ENCODE results near the gene ABCC4. TPM values are rescaled to one million over a fixed set of nuclear protein-coding genes. Genes with fewer than 3 reads are reported as not detected.

ABCC4 gene
- total and polyA plus RNA-seq, 4 donors, result 0.74 to 22.5 (median 2.0) TPM

GRCh38 chr13:95234242-95234641 lies 67.0 kb downstream of the ABCC4 start (continued):
- no peak for TF ChIP-seq MAX (IDR thresholded peaks at IDR 0.05)
- TF ChIP-seq FOXA2 (IDR thresholded peaks at IDR 0.05), result no peak
- TF ChIP-seq HNF4A (conservative IDR thresholded peaks at IDR 0.05), result no peak
- no peak for TF ChIP-seq NR2F2 (IDR thresholded peaks at IDR 0.05)
- TF ChIP-seq ATF3 (IDR thresholded peaks at IDR 0.05), result no peak

- no peak for DNase-seq (ENCODE audit: low spot score)
- Histone ChIP-seq H3K9me3 (ENCODE audit: control insufficient read depth in 4 of 4, low read length in 3 of 4) (no peaks in the 10 kb centered on the region), H3K9ac (ENCODE audit: low read depth in 1 of 2, low read length in 2 of 2) (no peak overlapping the region), H3K4me1 (ENCODE audit: control insufficient read depth in 4 of 4, insufficient read depth in 4 of 4, low read length in 3 of 4) (no peaks in the 10 kb centered on the region), H3K27me3 (ENCODE audit: control insufficient read depth in 4 of 4, insufficient read depth in 4 of 4, low read length in 3 of 4) (no peaks in the 10 kb centered on the region), H3K4me3 (ENCODE audit: low read depth in 1 of 3, low read length in 3 of 3) (no peak overlapping the region), H3K36me3 (ENCODE audit: control insufficient read depth in 4 of 4, insufficient read depth in 3 of 4, low read depth in 1 of 4, low read length in 3 of 4) (no peaks in the 10 kb centered on the region), H3K27ac (ENCODE audit: low read depth in 1 of 2, low read length in 2 of 2) (no peak overlapping the region)
- TF ChIP-seq GABPA (IDR thresholded peaks at IDR 0.05 in 1 of 2, conservative IDR thresholded peaks at IDR 0.05 in 1 of 2), result no peak
- no peak for TF ChIP-seq FOXA2 (IDR thresholded peaks at IDR 0.05)
- TF ChIP-seq NR2F2 (IDR thresholded peaks at IDR 0.05), result no peak
- TF ChIP-seq EGR1 (IDR thresholded peaks at IDR 0.05; ENCODE audit: low read depth in 2 of 2), result no peak
- no peak for TF ChIP-seq SP1 (IDR thresholded peaks at IDR 0.05)
- no peak for TF ChIP-seq REST (IDR thresholded peaks at IDR 0.05)
- TF ChIP-seq JUND (IDR thresholded peaks at IDR 0.05), result no peak
- TF ChIP-seq ZBTB33 (IDR thresholded peaks at IDR 0.05), result no peak
- no peak for TF ChIP-seq TAF1 (conservative IDR thresholded peaks at IDR 0.05)
- no peak for TF ChIP-seq HNF4G (IDR thresholded peaks at IDR 0.05)
- TF ChIP-seq MAX (IDR thresholded peaks at IDR 0.05), result no peak
- TF ChIP-seq RAD21 (IDR thresholded peaks at IDR 0.05), result no peak
- 89% methylated on average over 4 of the region's 4 CpGs for WGBS
Measured at GRCh38 chr13:95233026-95233635, 68.1 kb downstream of the ABCC4 start.

GRCh38 chr13:95231393-95231792 lies 69.9 kb downstream of the ABCC4 start:
- no peak overlapping the region for H3K27ac ChIP-seq (ENCODE audit: low read depth in 1 of 2, low read length in 2 of 2)
- no peaks in the 10 kb centered on the region for H3K36me3 ChIP-seq (ENCODE audit: control insufficient read depth in 4 of 4, insufficient read depth in 3 of 4, low read depth in 1 of 4, low read length in 3 of 4)
- no peak for DNase-seq (ENCODE audit: low spot score)
- H3K4me1 ChIP-seq (ENCODE audit: control insufficient read depth in 4 of 4, insufficient read depth in 4 of 4, low read length in 3 of 4), result no peaks in the 10 kb centered on the region
- H3K27me3 ChIP-seq (ENCODE audit: control insufficient read depth in 4 of 4, insufficient read depth in 4 of 4, low read length in 3 of 4), result no peaks in the 10 kb centered on the region
- TF ChIP-seq RAD21 (IDR thresholded peaks at IDR 0.05), result no peak
- no peak for TF ChIP-seq YY1 (IDR thresholded peaks at IDR 0.05)
- TF ChIP-seq RXRA (IDR thresholded peaks at IDR 0.05), result no peak
- TF ChIP-seq CTCF (IDR thresholded peaks at IDR 0.05; ENCODE audit: low read depth, low read length, missing input control), result no peak
- no peak for TF ChIP-seq NR2F2 (IDR thresholded peaks at IDR 0.05)
- no peak for TF ChIP-seq FOXA1 (IDR thresholded peaks at IDR 0.05)
- TF ChIP-seq ATF3 (IDR thresholded peaks at IDR 0.05), result no peak
- TF ChIP-seq FOXA2 (IDR thresholded peaks at IDR 0.05), result no peak
- no peak for TF ChIP-seq EGR1 (IDR thresholded peaks at IDR 0.05; ENCODE audit: low read depth in 2 of 2)
- no peak for TF ChIP-seq ZBTB33 (IDR thresholded peaks at IDR 0.05)
- no peak for TF ChIP-seq HNF4G (IDR thresholded peaks at IDR 0.05)
- no peak for TF ChIP-seq HNF4A (conservative IDR thresholded peaks at IDR 0.05)
- no peak for TF ChIP-seq MAX (IDR thresholded peaks at IDR 0.05)
- no peak for TF ChIP-seq SP1 (IDR thresholded peaks at IDR 0.05)
- no peak overlapping the region for H3K9ac ChIP-seq (ENCODE audit: low read depth in 1 of 2, low read length in 2 of 2)
- no peak overlapping the region for H3K4me3 ChIP-seq (ENCODE audit: low read depth in 1 of 3, low read length in 3 of 3)
- WGBS, result 90% methylated on average over 9 of the region's 9 CpGs
- no peaks in the 10 kb centered on the region for H3K9me3 ChIP-seq (ENCODE audit: control insufficient read depth in 4 of 4, low read length in 3 of 4)
